Smooth muscle cell (in vitro differentiated cells): ENCODE data around the gene NR1I2. TPM values are rescaled to one million over a fixed set of nuclear protein-coding genes. Genes with fewer than 3 reads are reported as not detected.

ENCODE experiments used
- DNase-seq: peaks from one replicate; lab custom pipeline; 2025; ENCODE audit not compliant: unreplicated experiment; lab: John Stamatoyannopoulos, UW
- H2AFZ ChIP-seq: fragments of 200-600 bp; sonication (generic); 2 replicates; pipeline ENCODE4 v1.6.0; 2016; ENCODE audit warnings: antibody characterized with exemption, low read depth, mild to moderate bottlenecking
- H3F3A ChIP-seq: fragments of 200-600 bp; sonication (generic); 2 replicates; pipeline ENCODE4 v1.6.0; 2017; ENCODE audit warnings: antibody characterized with exemption, low read depth
- H3K27ac ChIP-seq: fragments of 200-600 bp; sonication (generic); 2 replicates; pipeline ENCODE4 v1.5.1; 2016; ENCODE audit warnings: low read depth, mild to moderate bottlenecking
- H3K27me3 ChIP-seq: fragments of 200-600 bp; sonication (generic); 2 replicates; pipeline ENCODE4 v1.6.1; 2016; ENCODE audit warnings: low read depth, mild to moderate bottlenecking
- H3K36me3 ChIP-seq: fragments of 200-600 bp; sonication (generic); 2 replicates; pipeline ENCODE4 v1.5.1; 2016; ENCODE audit warnings: low read depth
- H3K4me1 ChIP-seq: fragments of 200-600 bp; sonication (generic); 2 replicates; pipeline ENCODE4 v1.5.1; 2016; ENCODE audit warnings: low read depth
- H3K4me2 ChIP-seq: fragments of 200-600 bp; sonication (generic); 2 replicates; pipeline ENCODE4 v1.6.0; 2016; ENCODE audit warnings: mild to moderate bottlenecking
- H3K4me3 ChIP-seq: fragments of 200-600 bp; sonication (generic); 2 replicates; pipeline ENCODE4 v1.5.1; 2016; ENCODE audit warnings: mild to moderate bottlenecking
- H3K79me2 ChIP-seq: fragments of 200-600 bp; sonication (generic); 2 replicates; pipeline ENCODE4 v1.6.0; 2016; ENCODE audit warnings: low read depth, mild to moderate bottlenecking
- H3K9ac ChIP-seq: fragments of 200-600 bp; sonication (generic); 2 replicates; pipeline ENCODE4 v1.6.0; 2016; ENCODE audit warnings: low read depth
- H3K9me3 ChIP-seq: fragments of 200-600 bp; sonication (generic); replicated peaks from 2 replicates; pipeline ENCODE4 v1.5.1; 2016; ENCODE audit warnings: low read depth
- H4K20me1 ChIP-seq: fragments of 200-600 bp; sonication (generic); 2 replicates; pipeline ENCODE4 v1.6.0; 2016; ENCODE audit warnings: low read depth
- CTCF ChIP-seq: fragments of 200-600 bp; sonication (generic); IDR thresholded peaks from 2 replicates; pipeline ENCODE4 v1.5.1; 2017; ENCODE audit warnings: borderline replicate concordance, mild to moderate bottlenecking, antibody characterized with exemption; ENCODE audit not compliant: insufficient read depth, poor library complexity, severe bottlenecking
- WGBS: methylation state at CpG from one replicate; pipeline ENCODE4 v1.1.7; 2016; ENCODE audit warnings: low lambda C conversion rate; 5-methylcytosine and 5-hydroxymethylcytosine counted together
- polyA plus RNA-seq: library from polyadenylated mRNA; unstranded; fragments of >200 nt; fragmentation: Nextera tagmentation; extraction: Ambion mirVana; gene quantifications from 2 replicates; pipeline ENCODE4 v1.2.1, GENCODE V29; 2016
- total RNA-seq: library from RNA; depleted of rRNA; stranded (reverse); fragments of >200 nt; gene quantifications from 2 replicates; pipeline ENCODE4 v1.2.3, GENCODE V29; 2014

Gene NR1I2
- total and polyA plus RNA-seq, 2 experiments from 2014 or later = not detected

DNA sequence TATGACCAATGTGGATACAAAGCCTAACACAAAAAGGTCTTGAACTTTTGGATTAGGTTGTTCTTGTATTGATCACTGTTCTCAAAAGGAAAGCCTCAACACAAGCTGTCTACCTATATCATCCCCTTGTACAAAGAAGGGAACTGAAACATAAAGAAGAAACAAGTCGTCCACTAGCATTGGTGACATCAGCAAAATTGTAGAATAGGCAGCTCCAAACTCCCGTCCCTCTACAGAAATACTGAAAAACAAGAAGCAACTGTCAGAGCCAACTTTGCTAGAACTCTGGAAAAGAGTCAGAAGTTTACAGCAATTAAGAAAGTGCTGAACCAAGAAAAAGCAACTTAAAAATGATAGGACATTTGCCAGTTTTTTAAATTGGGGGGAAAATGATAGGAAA is 7.5 kb upstream of the NR1I2 start:
- TF ChIP-seq CTCF = no peak
- DNase-seq = no peak
- Histone ChIP-seq H3K4me3 (no peak overlapping the region), H2AFZ (no peak overlapping the region), H3K9me3 (no peaks in the 10 kb centered on the region), H3K4me1 (no peaks in the 10 kb centered on the region), H3K27ac (no peak overlapping the region), H3K9ac (no peak overlapping the region), H3K4me2 (no peak overlapping the region), H3F3A (no peaks in the 10 kb centered on the region), H3K27me3 (no peaks in the 10 kb centered on the region), H3K36me3 (no peaks in the 10 kb centered on the region), H3K79me2 (no peaks in the 10 kb centered on the region), H4K20me1 (no peaks in the 10 kb centered on the region)
- 81% methylated on average over 2 of the region's 2 CpGs for WGBS

- Histone ChIP-seq H3K27ac (no peak overlapping the region), H3K27me3 (no peaks in the 10 kb centered on the region), H3K4me3 (no peak overlapping the region), H3F3A (no peaks in the 10 kb centered on the region), H3K36me3 (no peaks in the 10 kb centered on the region), H3K9me3 (no peaks in the 10 kb centered on the region), H2AFZ (no peak overlapping the region), H4K20me1 (no peaks in the 10 kb centered on the region), H3K4me1 (no peaks in the 10 kb centered on the region), H3K9ac (no peak overlapping the region), H3K79me2 (no peaks in the 10 kb centered on the region), H3K4me2 (no peak overlapping the region)
- TF ChIP-seq CTCF = no peak
- WGBS = 83% methylated on average over 1 of the region's 1 CpG
- no peak for DNase-seq
Observed at GRCh38 chr3:119776304-119776703, 5.6 kb upstream of the NR1I2 start.

- no peaks in the 10 kb centered on the region for H3K79me2 ChIP-seq
- no peaks in the 10 kb centered on the region for H4K20me1 ChIP-seq
- no peaks in the 10 kb centered on the region for H3K36me3 ChIP-seq
- H3K4me2 ChIP-seq = no peak overlapping the region
- WGBS = 100% methylated on average over 1 of the region's 1 CpG
- H3F3A ChIP-seq = no peaks in the 10 kb centered on the region
- H3K4me3 ChIP-seq = no peak overlapping the region
- H3K9ac ChIP-seq = no peak overlapping the region
- no peak overlapping the region for H2AFZ ChIP-seq
- H3K27me3 ChIP-seq = no peaks in the 10 kb centered on the region
- no peak for TF ChIP-seq CTCF
- H3K4me1 ChIP-seq = no peaks in the 10 kb centered on the region
- H3K9me3 ChIP-seq = no peaks in the 10 kb centered on the region
- H3K27ac ChIP-seq = no peak overlapping the region
- no peak for DNase-seq
Observed at GRCh38 chr3:119778176-119778575, 3.7 kb upstream of the NR1I2 start.

DNA sequence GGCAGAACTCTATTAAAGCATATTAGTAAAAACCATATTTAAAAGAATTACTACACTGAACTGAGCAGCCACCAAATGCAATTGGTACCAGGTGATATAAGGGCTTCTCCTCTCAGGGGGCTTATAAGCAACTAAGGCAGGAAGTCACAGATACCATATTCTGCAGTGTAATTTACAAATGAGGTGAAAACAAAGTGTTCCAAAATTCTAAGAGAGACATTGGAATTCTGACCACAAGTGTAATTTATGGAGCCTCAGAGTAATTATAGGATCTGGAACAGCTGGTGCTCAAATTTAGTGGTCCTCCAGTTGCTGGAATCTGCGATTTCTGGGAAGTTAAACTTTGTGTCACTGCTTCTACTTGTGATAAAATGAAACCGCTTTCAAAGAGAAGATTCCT is 3.1 kb upstream of the NR1I2 start:
- no peak for TF ChIP-seq CTCF
- Histone ChIP-seq H3K4me2 (no peak overlapping the region), H2AFZ (no peak overlapping the region), H3K4me1 (no peaks in the 10 kb centered on the region), H3K36me3 (no peaks in the 10 kb centered on the region), H3K79me2 (no peaks in the 10 kb centered on the region), H3K9ac (no peak overlapping the region), H3K27ac (no peak overlapping the region), H3K27me3 (no peaks in the 10 kb centered on the region), H3F3A (no peaks in the 10 kb centered on the region), H4K20me1 (no peaks in the 10 kb centered on the region), H3K4me3 (no peak overlapping the region), H3K9me3 (no peaks in the 10 kb centered on the region)
- no peak for DNase-seq
- 83% methylated on average over 2 of the region's 2 CpGs for WGBS
